Caco-2 (cell line): ENCODE data around the gene PDLIM7. TPM values are rescaled to one million over a fixed set of nuclear protein-coding genes. Genes with fewer than 3 reads are reported as not detected.

Experiments
- BruUV-seq: library from RNA; stranded (reverse); fragments of 400-500 nt; replicated peaks from 2 replicates; lab custom pipeline; 2021; lab: Mats Ljungman, UMichigan
- CTCF ChIA-PET: fragments of 300-600 bp; sonication (Branson Sonifier 250); formaldehyde crosslinking; loops from one replicate; lab custom pipeline; 2022; ENCODE audit warnings: antibody characterized with exemption; lab: Charles Lee
- POLR2A ChIA-PET: fragments of 300-600 bp; sonication (Branson Sonifier 250); formaldehyde crosslinking; loops from one replicate; lab custom pipeline; 2022; ENCODE audit warnings: antibody characterized with exemption; lab: Charles Lee
- DNase-seq, 2 experiments: peaks; one replicate each; pipeline versions ENCODE4 v3.0.0 to v3.0.0-alpha.2; 2020 to 2022
- H3K27me3 ChIP-seq: replicated peaks from 2 replicates; pipeline ENCODE4 v1.6.0; 2011; ENCODE audit warnings: low read length; ENCODE audit not compliant: control insufficient read depth, insufficient read depth
- H3K36me3 ChIP-seq: 2 replicates; pipeline ENCODE4 v1.5.1; 2011; ENCODE audit warnings: low read length; ENCODE audit not compliant: control insufficient read depth, insufficient read depth
- H3K4me1 ChIP-seq: fragments of 250-450 bp; sonication (Bioruptor Pico); 2 replicates; pipeline ENCODE4 v1.5.1; 2020; ENCODE audit warnings: mild to moderate bottlenecking
- H3K4me3 ChIP-seq: 2 replicates; pipeline ENCODE4 v1.5.1; 2011; ENCODE audit warnings: low read depth, mild to moderate bottlenecking, control low read depth, low read length
- H3K9me3 ChIP-seq: fragments of 250-450 bp; sonication (Bioruptor Pico); 2 replicates; pipeline ENCODE4 v1.5.1; 2020; ENCODE audit warnings: mild to moderate bottlenecking, moderate library complexity
- H3K27ac Mint-ChIP-seq: one replicate; pipeline ENCODE4 v1.8.0; 2022; ENCODE audit warnings: mixed read lengths; ENCODE audit not compliant: unreplicated experiment
- H3K27me3 Mint-ChIP-seq: one replicate; pipeline ENCODE4 v1.8.0; 2022; ENCODE audit warnings: mixed read lengths; ENCODE audit not compliant: insufficient read depth, unreplicated experiment
- H3K36me3 Mint-ChIP-seq: one replicate; pipeline ENCODE4 v1.8.0; 2022; ENCODE audit warnings: mild to moderate bottlenecking, mixed read lengths; ENCODE audit not compliant: insufficient read depth, unreplicated experiment
- H3K4me1 Mint-ChIP-seq: one replicate; pipeline ENCODE4 v1.8.0; 2022; ENCODE audit warnings: low read depth, mixed read lengths; ENCODE audit not compliant: unreplicated experiment
- H3K4me3 Mint-ChIP-seq: one replicate; pipeline ENCODE4 v1.8.0; 2022; ENCODE audit warnings: mild to moderate bottlenecking, moderate library complexity, mixed read lengths; ENCODE audit not compliant: unreplicated experiment
- H3K9me3 Mint-ChIP-seq: one replicate; pipeline ENCODE4 v1.8.0; 2022; ENCODE audit warnings: mixed read lengths; ENCODE audit not compliant: unreplicated experiment
- intact Hi-C: fragments of 100-400 bp; cut with micrococcal nuclease; formaldehyde crosslinking; loops from one replicate; pipeline ENCODE4 v1.10.0; 2022; ENCODE audit not compliant: unreplicated experiment
- total RNA-seq: library from RNA; stranded (reverse); gene quantifications from 2 replicates; pipeline ENCODE4 v1.2.3, GENCODE V29; 2022
- TF ChIP-seq, protein P1 (sequence below), 2 experiments: fragments of 200-600 bp in 1 of 2; IDR thresholded peaks; 1 replicate in 1 of 2; 2 replicates in 1 of 2; pipeline versions ENCODE4 v1.5.1 to v1.8.0; 2011 to 2022; ENCODE audit warnings: antibody characterized with exemption in 1 of 2, control low read depth in 1 of 2, inconsistent platforms in 1 of 2, low read depth in 1 of 2, low read length in 1 of 2, mild to moderate bottlenecking in 1 of 2, moderate library complexity in 1 of 2; ENCODE audit not compliant: insufficient read depth in 1 of 2, severe bottlenecking in 1 of 2, unreplicated experiment in 1 of 2

PDLIM7 gene
- total RNA-seq, 1 experiment from 2014 or later: 49.1 TPM

GRCh38 chr5:177528631-177529030 lies 31.2 kb upstream of the PDLIM7 start:
- TF ChIP-seq, protein P1, sequence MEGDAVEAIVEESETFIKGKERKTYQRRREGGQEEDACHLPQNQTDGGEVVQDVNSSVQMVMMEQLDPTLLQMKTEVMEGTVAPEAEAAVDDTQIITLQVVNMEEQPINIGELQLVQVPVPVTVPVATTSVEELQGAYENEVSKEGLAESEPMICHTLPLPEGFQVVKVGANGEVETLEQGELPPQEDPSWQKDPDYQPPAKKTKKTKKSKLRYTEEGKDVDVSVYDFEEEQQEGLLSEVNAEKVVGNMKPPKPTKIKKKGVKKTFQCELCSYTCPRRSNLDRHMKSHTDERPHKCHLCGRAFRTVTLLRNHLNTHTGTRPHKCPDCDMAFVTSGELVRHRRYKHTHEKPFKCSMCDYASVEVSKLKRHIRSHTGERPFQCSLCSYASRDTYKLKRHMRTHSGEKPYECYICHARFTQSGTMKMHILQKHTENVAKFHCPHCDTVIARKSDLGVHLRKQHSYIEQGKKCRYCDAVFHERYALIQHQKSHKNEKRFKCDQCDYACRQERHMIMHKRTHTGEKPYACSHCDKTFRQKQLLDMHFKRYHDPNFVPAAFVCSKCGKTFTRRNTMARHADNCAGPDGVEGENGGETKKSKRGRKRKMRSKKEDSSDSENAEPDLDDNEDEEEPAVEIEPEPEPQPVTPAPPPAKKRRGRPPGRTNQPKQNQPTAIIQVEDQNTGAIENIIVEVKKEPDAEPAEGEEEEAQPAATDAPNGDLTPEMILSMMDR (IDR thresholded peaks at IDR 0.05; ENCODE audit: insufficient read depth in 1 of 2, low read depth in 1 of 2, low read length in 1 of 2, severe bottlenecking in 1 of 2, unreplicated experiment in 1 of 2): no peak
- no peak for DNase-seq
- ChIA-PET CTCF (no interaction called here), POLR2A (no interaction called here)
- no TSS peak for BruUV-seq
- H3K36me3 Mint-ChIP-seq: peaks cover 40% of the 10 kb centered on the region
- H3K27me3 Mint-ChIP-seq: no peaks in the 10 kb centered on the region
- H3K27ac Mint-ChIP-seq: no peak overlapping the region
- H3K4me1 ChIP-seq: no peaks in the 10 kb centered on the region
- no peak overlapping the region for H3K4me3 ChIP-seq
- H3K36me3 ChIP-seq: peaks cover 12% of the 10 kb centered on the region
- no peaks in the 10 kb centered on the region for H3K9me3 ChIP-seq
- no peaks in the 10 kb centered on the region for H3K9me3 Mint-ChIP-seq
- H3K4me3 Mint-ChIP-seq: no peak overlapping the region
- H3K27me3 ChIP-seq: no peaks in the 10 kb centered on the region
- H3K4me1 Mint-ChIP-seq: no peaks in the 10 kb centered on the region
- intact Hi-C loops: no loop called here

- H3K27me3 ChIP-seq: no peaks in the 10 kb centered on the region
- H3K4me3 Mint-ChIP-seq: no peak overlapping the region
- BruUV-seq: no TSS peak
- H3K9me3 Mint-ChIP-seq: no peaks in the 10 kb centered on the region
- no peaks in the 10 kb centered on the region for H3K4me1 ChIP-seq
- no peak overlapping the region for H3K27ac Mint-ChIP-seq
- H3K36me3 ChIP-seq: peaks cover 10% of the 10 kb centered on the region
- no peaks in the 10 kb centered on the region for H3K4me1 Mint-ChIP-seq
- no peaks in the 10 kb centered on the region for H3K9me3 ChIP-seq
- H3K36me3 Mint-ChIP-seq: peaks cover 38% of the 10 kb centered on the region
- H3K4me3 ChIP-seq: no peak overlapping the region
- ChIA-PET POLR2A (no interaction called here), CTCF (no interaction called here)
- TF ChIP-seq, protein P1 (IDR thresholded peaks at IDR 0.05; ENCODE audit: insufficient read depth in 1 of 2, low read depth in 1 of 2, low read length in 1 of 2, severe bottlenecking in 1 of 2, unreplicated experiment in 1 of 2): no peak
- DNase-seq: peak in 1 of 2 experiments; percentile 25
- H3K27me3 Mint-ChIP-seq: no peaks in the 10 kb centered on the region
- intact Hi-C loops: no loop called here
These were observed 30.2 kb upstream of the PDLIM7 start for GRCh38 chr5:177527595-177527994.

- Mint-ChIP-seq H3K36me3 (peaks cover 35% of the 10 kb centered on the region), H3K9me3 (no peaks in the 10 kb centered on the region), H3K27ac (no peak overlapping the region), H3K4me1 (no peaks in the 10 kb centered on the region), H3K4me3 (no peak overlapping the region), H3K27me3 (no peaks in the 10 kb centered on the region)
- ChIA-PET CTCF (no interaction called here), POLR2A (no interaction called here)
- peak in 1 of 2 experiments; percentile 11 for DNase-seq
- Histone ChIP-seq H3K4me3 (no peak overlapping the region), H3K27me3 (no peaks in the 10 kb centered on the region), H3K36me3 (peaks cover 12% of the 10 kb centered on the region), H3K4me1 (no peaks in the 10 kb centered on the region), H3K9me3 (no peaks in the 10 kb centered on the region)
- TF ChIP-seq, protein P1 (IDR thresholded peaks at IDR 0.05; ENCODE audit: insufficient read depth in 1 of 2, low read depth in 1 of 2, low read length in 1 of 2, severe bottlenecking in 1 of 2, unreplicated experiment in 1 of 2): no peak
- no TSS peak for BruUV-seq
- intact Hi-C loops: no loop called here
These were observed 29.4 kb upstream of the PDLIM7 start for GRCh38 chr5:177526791-177527190.
